GM19397 (cell line): Measurements from ENCODE around the gene HNRNPAB.
"Not testable (repeated sequence)": the region's sequence is repeated elsewhere in the genome, so short reads cannot be mapped to it uniquely, and the experiment has no call there.

ENCODE experiments used
- ATAC-seq: cut with Tn5 transposase; IDR thresholded peaks from one replicate; pipeline ENCODE4 v1.9.1; 2021; ENCODE audit warnings: mild to moderate bottlenecking, moderate library complexity; ENCODE audit not compliant: unreplicated experiment

The HNRNPAB gene

DNA sequence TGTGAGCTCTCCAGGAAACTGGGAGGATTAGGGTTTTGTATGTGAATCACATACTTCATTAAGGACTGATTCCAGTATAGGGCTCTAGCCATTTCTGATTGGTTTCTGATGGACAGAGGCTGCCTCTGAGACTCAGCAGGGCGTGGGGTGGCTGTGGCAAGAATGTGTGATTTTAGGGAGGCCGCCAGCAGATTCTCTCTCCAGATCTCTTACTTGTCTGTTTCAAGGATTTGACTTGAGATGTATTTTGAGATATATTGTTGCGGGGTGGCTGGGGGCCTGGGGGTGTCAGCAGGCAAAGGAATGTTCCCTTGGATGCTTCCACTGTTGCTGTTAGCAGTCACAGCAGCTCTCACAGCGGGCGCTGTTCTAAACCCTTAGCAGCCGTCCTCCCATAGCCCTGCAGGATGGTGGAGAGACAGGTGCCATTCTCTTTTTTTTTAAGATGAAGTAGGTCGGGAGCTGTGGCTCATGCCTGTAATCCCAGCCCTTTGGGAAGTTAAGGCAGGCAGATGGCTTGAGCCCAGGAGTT lies 8.0 kb upstream of the HNRNPAB start:
- ATAC-seq, result no peak

- ATAC-seq, result no peak
Measured at GRCh38 chr5:178196986-178197385, 7.3 kb upstream of the HNRNPAB start.

DNA sequence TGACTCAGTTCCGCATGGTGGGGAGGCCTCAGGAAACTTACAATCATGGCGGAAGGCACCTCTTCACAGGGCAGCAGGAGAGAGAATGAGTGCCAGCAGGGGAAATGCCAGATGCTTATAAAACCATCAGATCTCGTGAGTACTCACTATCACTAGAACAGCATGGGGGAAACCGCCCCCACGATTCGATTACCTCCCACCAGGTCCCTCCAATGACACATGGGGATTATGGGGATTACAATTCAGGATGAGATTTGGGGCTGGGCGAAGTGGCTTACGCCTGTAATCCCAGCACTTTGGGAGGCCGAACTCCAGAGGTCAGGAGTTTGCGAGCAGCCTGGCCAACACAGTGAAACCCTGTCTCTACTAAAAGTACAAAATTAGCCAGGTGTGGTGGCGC lies 6.2 kb upstream of the HNRNPAB start:
- ATAC-seq, result not testable (repeated sequence)

- no peak for ATAC-seq
Measured at GRCh38 chr5:178198706-178199105, 5.6 kb upstream of the HNRNPAB start.

DNA sequence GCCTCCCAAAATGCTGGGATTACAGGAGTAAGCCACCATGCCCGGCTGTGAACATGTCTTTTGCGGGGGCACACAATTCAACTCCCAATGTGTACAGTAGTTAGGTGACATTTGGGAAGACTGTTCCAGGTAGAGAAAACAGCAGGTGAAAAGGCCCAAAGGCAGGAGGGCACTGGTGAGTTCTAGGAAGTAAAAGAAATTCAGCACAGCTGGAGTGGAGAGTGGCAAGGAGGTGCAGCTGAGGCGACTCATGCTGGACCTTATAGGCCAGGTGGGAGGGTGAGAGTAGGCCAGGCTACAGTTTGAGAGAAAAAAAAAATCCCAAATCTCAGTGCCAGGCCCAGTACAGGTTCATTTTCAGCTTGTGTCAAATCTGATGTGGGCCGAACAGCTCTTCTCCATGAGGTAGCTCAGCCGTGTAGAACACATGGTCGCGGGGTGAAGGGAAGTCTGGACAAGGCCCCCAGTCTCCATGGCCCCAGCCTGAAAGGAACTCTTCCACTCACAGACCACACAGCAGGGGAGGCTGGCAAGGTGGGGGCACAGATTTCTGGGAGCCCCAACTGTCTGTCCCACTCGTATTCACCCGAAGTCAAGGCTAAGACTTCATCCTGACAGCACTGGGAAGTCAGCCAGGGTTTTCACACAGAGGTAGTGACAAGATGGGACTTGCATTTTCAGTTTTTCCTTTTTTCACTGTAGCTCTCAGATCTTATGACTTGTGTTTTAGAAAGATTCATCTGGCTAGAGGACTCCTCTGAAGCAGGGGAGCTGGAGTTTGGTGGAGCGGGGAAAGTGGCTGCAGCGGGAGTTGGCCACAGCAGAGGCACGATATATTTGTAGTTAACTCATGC lies 4.5 kb upstream of the HNRNPAB start:
- ATAC-seq, result no peak

DNA sequence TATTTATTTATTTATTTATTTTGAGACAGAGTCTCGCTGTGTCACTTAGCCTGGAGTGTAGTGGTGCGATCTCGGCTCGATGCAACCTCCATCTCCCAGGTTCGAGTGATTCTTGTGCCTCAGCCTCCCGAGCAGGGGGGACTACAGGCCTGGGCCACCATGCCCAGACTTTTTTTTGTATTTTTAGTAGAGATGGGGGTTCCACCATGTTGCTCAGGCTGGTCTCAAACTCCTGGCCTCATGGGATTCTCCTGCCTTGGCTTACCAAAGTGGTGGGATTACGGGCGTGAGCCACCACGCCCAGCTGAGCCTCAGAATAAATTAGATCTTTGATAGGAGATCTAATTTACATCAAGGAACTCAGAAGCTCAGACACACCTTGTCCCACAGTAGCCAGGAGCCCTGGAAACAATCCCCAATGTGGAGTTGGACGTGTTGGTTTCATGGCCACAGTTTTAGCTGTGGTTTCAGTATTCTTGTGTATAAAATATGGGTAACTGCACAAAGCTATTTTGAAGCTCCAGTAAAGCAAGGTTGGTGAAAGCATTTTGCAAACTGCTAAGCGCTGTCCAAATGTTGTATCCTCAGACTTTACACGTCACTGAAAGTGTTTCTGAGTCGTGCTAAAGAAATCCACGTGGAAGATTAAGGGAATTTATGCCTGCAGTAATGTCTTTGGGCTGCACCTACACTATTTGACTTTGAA lies 3.0 kb upstream of the HNRNPAB start:
- no peak for ATAC-seq

DNA sequence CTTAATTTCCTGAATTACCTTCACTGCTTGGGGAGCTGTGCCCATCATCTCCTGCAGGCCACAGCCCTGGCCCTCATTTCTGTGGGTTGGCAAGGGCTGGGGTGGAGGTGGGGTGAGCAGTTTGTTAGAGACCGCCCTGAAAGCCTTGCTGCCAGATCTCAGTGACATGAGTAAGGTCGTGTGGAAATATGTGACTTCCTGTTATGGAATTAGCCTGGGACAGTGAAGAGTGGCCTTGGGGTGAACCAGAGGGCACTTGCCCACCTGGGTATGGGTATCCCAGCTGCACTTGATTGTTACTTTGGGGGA lies 2.5 kb upstream of the HNRNPAB start:
- no peak for ATAC-seq

- ATAC-seq, result no peak
Measured at GRCh38 chr5:178202541-178202940, 1.8 kb upstream of the HNRNPAB start.

DNA sequence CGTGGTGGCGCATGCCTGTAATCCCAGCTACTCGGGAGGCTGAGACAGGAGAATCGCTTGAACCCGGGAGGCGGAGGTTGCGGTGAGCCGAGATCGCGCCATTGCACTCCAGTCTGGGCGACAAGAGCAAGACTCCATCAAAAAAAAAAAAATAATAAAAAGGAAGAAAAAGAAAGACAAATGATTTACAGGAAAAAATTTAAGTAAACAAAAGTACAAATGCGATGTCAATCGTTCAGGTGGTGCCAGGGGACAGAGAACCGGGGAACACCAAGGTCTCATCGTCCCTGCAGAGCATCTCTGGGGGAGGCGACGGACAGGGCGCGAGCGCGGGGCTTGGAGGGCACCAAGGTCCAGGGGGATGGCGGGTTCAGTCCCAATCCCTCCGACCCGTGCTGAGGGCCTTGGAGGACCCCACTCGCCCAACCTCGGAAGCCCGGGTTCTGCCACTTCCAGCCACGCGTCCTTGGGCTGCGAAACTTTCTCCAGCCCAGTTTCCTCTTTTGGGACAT lies 607 bp upstream of the HNRNPAB start:
- ATAC-seq, result no peak

GRCh38 chr5:178204935-178205748 lies 809 bp downstream of the HNRNPAB start:
- peak; percentile 51 for ATAC-seq

DNA sequence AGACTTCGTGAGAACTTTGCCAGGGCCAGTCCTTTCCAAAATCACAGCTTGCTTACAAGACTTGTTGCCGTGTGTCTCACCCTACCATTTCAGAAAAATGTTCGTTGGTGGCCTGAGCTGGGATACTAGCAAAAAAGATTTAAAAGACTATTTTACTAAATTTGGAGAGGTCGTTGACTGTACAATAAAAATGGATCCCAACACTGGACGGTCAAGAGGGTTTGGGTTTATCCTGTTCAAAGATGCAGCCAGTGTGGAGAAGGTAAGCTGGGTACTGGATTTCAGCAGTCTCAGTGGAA lies 1.4 kb downstream of the HNRNPAB start:
- no peak for ATAC-seq

DNA sequence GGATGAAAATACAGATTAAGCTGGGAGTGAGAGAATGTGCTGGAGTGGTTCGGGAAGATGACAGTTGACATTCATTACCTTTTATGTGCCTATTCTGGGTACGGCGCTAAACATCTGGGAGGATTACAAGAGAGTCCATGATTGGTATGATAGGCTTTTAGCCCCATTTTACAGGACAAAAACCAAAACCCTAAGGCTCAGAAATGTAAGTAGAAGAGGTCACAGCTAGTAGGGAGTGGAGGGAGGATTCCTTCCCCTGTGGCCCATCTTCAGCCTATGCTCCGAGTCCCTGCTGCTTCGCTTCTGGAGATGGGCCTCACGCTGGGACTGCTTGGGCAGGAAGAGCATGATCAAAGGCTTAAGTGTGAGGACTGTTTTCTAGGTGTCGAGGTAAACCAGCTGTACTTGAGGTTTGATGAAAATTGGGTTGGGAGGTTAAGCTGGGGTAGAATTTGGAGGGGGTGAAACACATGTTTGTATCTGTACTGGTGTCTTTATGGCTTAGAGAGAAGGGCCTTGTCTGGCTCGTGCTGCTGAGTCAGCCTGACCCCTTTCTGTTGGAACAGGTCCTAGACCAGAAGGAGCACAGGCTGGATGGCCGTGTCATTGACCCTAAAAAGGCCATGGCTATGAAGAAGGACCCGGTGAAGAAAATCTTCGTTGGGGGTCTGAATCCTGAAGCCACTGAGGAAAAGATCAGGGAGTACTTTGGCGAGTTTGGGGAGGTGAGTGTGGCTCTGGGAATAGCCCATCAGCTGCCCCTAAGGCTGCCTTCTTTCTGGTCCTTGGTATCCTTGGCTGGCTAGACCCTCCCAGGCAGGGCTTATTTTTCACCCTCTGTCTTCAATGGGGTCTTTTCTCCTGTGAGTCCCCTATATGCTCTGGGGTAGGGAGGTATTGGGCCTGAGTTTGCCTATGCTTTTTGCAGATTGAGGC lies 2.1 kb downstream of the HNRNPAB start:
- no peak for ATAC-seq

DNA sequence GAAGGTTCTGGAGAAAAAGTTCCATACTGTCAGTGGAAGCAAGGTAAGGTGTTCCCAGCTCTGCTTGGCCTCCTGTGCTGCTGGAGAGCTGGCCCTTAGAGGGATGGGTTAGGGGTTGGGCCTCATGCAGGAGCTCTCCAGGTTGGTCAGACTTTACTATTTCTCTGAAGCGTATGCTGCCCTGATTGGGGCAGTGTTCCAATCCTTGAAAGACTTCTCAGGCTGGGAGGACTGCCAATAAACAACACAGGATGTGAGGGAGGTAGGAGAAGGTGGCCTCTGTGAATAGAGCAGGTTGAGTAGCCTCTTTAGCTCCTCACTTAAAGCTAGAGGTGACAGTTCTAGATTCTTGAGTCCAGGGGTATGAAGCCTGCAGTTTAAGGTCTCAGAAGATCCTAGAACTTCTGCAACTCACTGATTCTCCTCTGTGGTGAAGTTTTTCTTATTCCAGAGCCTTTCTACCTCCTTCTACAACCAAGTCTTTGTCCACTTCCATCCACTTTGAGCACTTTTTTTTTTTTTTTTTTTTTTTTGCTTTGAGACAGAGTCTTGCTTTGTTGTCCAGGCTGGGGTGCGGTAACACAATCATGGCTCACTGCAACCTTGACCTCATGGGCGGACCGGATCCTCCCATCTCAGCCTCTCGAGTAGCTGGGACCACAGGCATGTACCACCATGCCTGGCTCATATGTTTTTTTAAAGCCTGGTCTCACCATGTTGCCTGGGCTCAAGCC lies 3.0 kb downstream of the HNRNPAB start:
- no peak for ATAC-seq

DNA sequence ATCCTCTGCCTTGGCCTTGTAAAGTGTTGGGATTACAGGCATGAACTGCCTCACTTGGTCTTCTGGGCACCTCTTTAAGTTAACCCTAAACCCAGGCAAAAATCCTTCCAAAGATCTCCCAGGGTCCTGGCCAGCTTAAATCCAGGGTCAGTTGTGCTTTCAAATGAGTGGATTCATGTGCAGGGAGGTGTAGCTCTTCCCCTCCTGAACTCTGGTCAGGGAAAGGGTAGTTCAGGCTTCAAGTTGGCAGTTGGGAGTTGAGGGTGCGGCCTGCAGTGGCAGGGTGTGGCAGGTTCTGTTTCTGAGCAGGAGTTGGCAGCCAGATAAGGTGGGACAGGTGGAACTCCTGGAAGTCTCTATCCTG lies 3.6 kb downstream of the HNRNPAB start:
- ATAC-seq, result no peak

DNA sequence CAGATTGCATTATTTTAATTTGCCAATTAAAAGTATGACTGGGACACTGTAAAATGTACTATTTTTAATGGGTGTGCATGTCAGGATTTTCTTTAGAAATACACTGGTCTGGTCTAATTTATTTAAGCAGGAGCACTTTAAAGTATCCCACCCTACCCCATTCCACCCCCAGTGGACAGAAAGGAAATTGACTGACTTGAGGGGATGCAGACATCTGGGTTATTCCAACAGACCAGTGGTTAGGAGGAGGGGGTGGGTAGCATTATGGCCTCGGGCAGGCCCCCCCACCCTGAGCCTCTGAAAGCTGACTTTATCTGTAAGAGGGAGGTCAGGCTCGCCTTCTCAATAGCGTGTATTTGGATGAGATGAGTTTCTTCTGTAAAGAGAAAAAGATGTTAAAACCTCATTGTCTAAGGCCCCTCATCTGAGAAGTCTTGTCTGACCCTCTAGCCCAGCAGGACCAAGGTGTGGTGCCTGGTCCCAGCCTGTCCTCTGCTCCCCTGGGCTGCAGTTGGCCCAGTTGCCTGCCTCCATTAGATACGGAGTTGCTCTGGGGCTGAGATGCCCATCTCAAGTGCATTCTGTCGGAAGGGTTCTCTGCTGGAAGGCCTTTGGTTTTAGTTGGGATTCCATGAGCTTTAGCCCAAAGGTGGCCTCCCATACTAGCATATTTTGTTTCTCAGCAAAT lies 4.4 kb downstream of the HNRNPAB start:
- no peak for ATAC-seq

- no peak for ATAC-seq
Measured at GRCh38 chr5:178209334-178210072, 5.2 kb downstream of the HNRNPAB start.

DNA sequence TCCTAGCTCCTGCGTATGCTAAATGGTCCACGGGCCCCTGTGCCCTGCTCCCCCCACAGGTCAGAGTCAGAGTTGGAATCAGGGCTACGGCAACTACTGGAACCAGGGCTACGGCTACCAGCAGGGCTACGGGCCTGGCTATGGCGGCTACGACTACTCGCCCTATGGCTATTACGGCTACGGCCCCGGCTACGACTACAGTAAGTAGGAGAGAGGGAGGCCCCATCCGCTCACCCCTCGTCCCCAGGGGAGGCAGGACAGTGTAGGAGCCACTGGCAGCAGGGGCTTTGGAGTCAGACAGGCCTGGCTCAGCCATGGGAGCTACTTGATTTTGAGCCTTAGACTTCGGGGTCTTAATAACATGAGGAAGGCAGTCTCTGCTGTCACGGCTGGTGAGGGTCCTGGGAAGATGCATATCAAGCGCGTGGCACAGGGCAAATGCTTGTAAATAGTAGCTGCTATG lies 5.8 kb downstream of the HNRNPAB start:
- no peak for ATAC-seq

DNA sequence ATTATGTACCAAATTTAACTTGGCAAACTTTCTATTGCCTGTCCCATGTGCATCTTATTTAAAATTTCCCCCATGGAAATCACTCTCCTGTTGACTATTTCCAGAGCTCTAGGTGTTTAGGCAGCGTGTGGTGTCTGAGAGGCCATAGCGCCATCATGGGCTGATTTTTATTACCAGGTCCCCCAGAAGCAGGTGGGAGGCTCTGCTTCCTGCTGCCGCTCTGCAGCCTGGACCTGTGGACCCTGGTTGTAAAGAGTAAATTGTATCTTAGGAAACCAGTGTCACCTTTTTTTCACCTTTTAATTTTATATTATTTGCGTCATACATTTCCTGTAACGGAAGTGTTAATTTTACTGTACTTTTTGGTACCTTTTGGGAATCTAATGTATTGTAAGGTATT lies 6.4 kb downstream of the HNRNPAB start:
- no peak for ATAC-seq
